Kidney epithelial cell (primary cell): ENCODE results near the gene KIF5A. TPM values are rescaled to one million over a fixed set of nuclear protein-coding genes. Genes with fewer than 3 reads are reported as not detected.

Source experiments
- DNase-seq: peaks from one replicate; pipeline ENCODE4 v3.0.0-alpha.2; 2010; ENCODE audit warnings: low read depth
- H3K27me3 ChIP-seq: 2 replicates; pipeline ENCODE4 v1.6.0; 2011; ENCODE audit warnings: low read length; ENCODE audit not compliant: control insufficient read depth, insufficient read depth
- H3K36me3 ChIP-seq: 2 replicates; pipeline ENCODE4 v1.5.1; 2011; ENCODE audit warnings: low read length; ENCODE audit not compliant: control insufficient read depth, insufficient read depth
- H3K4me3 ChIP-seq: 2 replicates; pipeline ENCODE4 v1.5.1; 2011; ENCODE audit warnings: low read depth, mild to moderate bottlenecking, control low read depth, low read length
- CTCF ChIP-seq: IDR thresholded peaks from 2 replicates; pipeline ENCODE4 v1.5.1; 2011; ENCODE audit warnings: mild to moderate bottlenecking, moderate library complexity, low read length, control low read depth, inconsistent platforms; ENCODE audit not compliant: insufficient read depth, poor library complexity, severe bottlenecking
- total RNA-seq: library from RNA; depleted of rRNA; stranded (reverse); fragments of >200 nt; gene quantifications from 2 replicates; pipeline ENCODE4 v1.2.3, GENCODE V29; 2015

Gene KIF5A
- total RNA-seq, 1 donor from 2014 or later: 1.9 TPM

- H3K4me3 ChIP-seq: no peak overlapping the region
- TF ChIP-seq CTCF: no peak
- no peak for DNase-seq
- peaks cover 92% of the 10 kb centered on the region for H3K27me3 ChIP-seq
- H3K36me3 ChIP-seq: no peaks in the 10 kb centered on the region
These were observed 73.5 kb downstream of the KIF5A start for GRCh38 chr12:57623385-57623784.

GRCh38 chr12:57623811-57624390 is 74.1 kb downstream of the KIF5A start:
- DNase-seq: no peak
- no peak overlapping the region for H3K4me3 ChIP-seq
- TF ChIP-seq CTCF: no peak
- no peaks in the 10 kb centered on the region for H3K36me3 ChIP-seq
- H3K27me3 ChIP-seq: peaks cover 95% of the 10 kb centered on the region

- Histone ChIP-seq H3K27me3 (peaks cover 91% of the 10 kb centered on the region), H3K36me3 (no peaks in the 10 kb centered on the region), H3K4me3 (no peak overlapping the region)
- DNase-seq: no peak
- no peak for TF ChIP-seq CTCF
These were observed 74.8 kb downstream of the KIF5A start for GRCh38 chr12:57624441-57625220.

- Histone ChIP-seq H3K27me3 (peaks cover 90% of the 10 kb centered on the region), H3K4me3 (no peak overlapping the region), H3K36me3 (no peaks in the 10 kb centered on the region)
- TF ChIP-seq CTCF: no peak
- DNase-seq: no peak
These were observed 75.6 kb downstream of the KIF5A start for GRCh38 chr12:57625261-57626032.

- no peaks in the 10 kb centered on the region for H3K36me3 ChIP-seq
- no peak overlapping the region for H3K4me3 ChIP-seq
- no peak for TF ChIP-seq CTCF
- H3K27me3 ChIP-seq: peaks cover 89% of the 10 kb centered on the region
- DNase-seq: no peak
These were observed 76.5 kb downstream of the KIF5A start for GRCh38 chr12:57626111-57626920.
